Mesenchymal stem cell (in vitro differentiated cells and primary cell): ENCODE results near the gene SFTPB.

Experiments used
- DNase-seq: peaks from one replicate; pipeline ENCODE4 v3.0.0-alpha.2; 2013
- H2AFZ ChIP-seq: one replicate; pipeline ENCODE4 v1.6.1; 2013; ENCODE audit warnings: low read depth, mild to moderate bottlenecking, control low read depth, inconsistent platforms, low read length, moderate library complexity
- H2AK5ac ChIP-seq: 2 replicates; pipeline ENCODE4 v1.6.1; 2013; ENCODE audit warnings: low read length, moderate library complexity, mild to moderate bottlenecking, inconsistent platforms; ENCODE audit not compliant: severe bottlenecking
- H2BK120ac ChIP-seq: one replicate; pipeline ENCODE4 v1.6.1; 2013; ENCODE audit warnings: low read depth, mild to moderate bottlenecking, inconsistent platforms, low read length, moderate library complexity
- H2BK12ac ChIP-seq, 2 experiments: one replicate each; pipeline ENCODE4 v1.6.1; 2013; ENCODE audit warnings: inconsistent platforms in 2 of 2, low read length in 2 of 2, mild to moderate bottlenecking in 2 of 2, moderate library complexity in 2 of 2, control low read depth in 1 of 2
- H2BK15ac ChIP-seq: one replicate; pipeline ENCODE4 v1.6.1; 2013; ENCODE audit warnings: mild to moderate bottlenecking, low read depth, inconsistent platforms; ENCODE audit not compliant: poor library complexity, severe bottlenecking
- H2BK5ac ChIP-seq: 2 replicates; pipeline ENCODE4 v1.6.1; 2013; ENCODE audit warnings: low read depth, mild to moderate bottlenecking, low read length, control low read depth, inconsistent platforms; ENCODE audit not compliant: poor library complexity, severe bottlenecking
- H3K14ac ChIP-seq, 2 experiments: one replicate each; pipeline ENCODE4 v1.6.1; 2013; ENCODE audit warnings: inconsistent platforms in 2 of 2, low read length in 2 of 2, control low read depth in 1 of 2, mild to moderate bottlenecking in 1 of 2, moderate library complexity in 1 of 2
- H3K18ac ChIP-seq, 2 experiments: one replicate each; pipeline ENCODE4 v1.6.1; 2013; ENCODE audit warnings: inconsistent platforms in 2 of 2, low read length in 2 of 2, control low read depth in 1 of 2, low read depth in 1 of 2, mild to moderate bottlenecking in 1 of 2
- H3K23ac ChIP-seq, 2 experiments: one replicate each; pipeline ENCODE4 v1.6.1; 2013; ENCODE audit warnings: inconsistent platforms in 2 of 2, low read length in 2 of 2, mild to moderate bottlenecking in 2 of 2, moderate library complexity in 2 of 2, control low read depth in 1 of 2
- H3K27ac ChIP-seq: 2 replicates; pipeline ENCODE4 v1.5.1; 2013; ENCODE audit warnings: mild to moderate bottlenecking, moderate library complexity, low read length, control low read depth, inconsistent platforms; ENCODE audit not compliant: poor library complexity, severe bottlenecking
- H3K27me3 ChIP-seq, 2 experiments: 2 replicates each; pipeline versions ENCODE4 v1.6.1 to v1.7.0; 2013; ENCODE audit warnings: low read length in 2 of 2, mild to moderate bottlenecking in 2 of 2, moderate library complexity in 2 of 2, control low read depth in 1 of 2, inconsistent platforms in 1 of 2; ENCODE audit not compliant: control insufficient read depth in 1 of 2, insufficient read depth in 1 of 2
- H3K36me3 ChIP-seq, 2 experiments: 2 replicates each; pipeline versions ENCODE4 v1.6.1 to v1.7.0; 2013; ENCODE audit warnings: low read length in 2 of 2, control low read depth in 1 of 2, inconsistent platforms in 1 of 2, low read depth in 1 of 2, mild to moderate bottlenecking in 1 of 2; ENCODE audit not compliant: insufficient read depth in 2 of 2, control insufficient read depth in 1 of 2
- H3K4ac ChIP-seq, 2 experiments: one replicate each; pipeline ENCODE4 v1.6.1; 2013; ENCODE audit warnings: inconsistent platforms in 2 of 2, low read length in 2 of 2, mild to moderate bottlenecking in 2 of 2, moderate library complexity in 2 of 2, control low read depth in 1 of 2, low read depth in 1 of 2
- H3K4me1 ChIP-seq: 2 replicates; pipeline ENCODE4 v1.6.1; 2013; ENCODE audit warnings: low read depth, low read length, control low read depth; ENCODE audit not compliant: control insufficient read depth, insufficient read depth
- H3K4me2 ChIP-seq: 2 replicates; pipeline ENCODE4 v1.6.1; 2013; ENCODE audit warnings: low read length, mild to moderate bottlenecking, inconsistent platforms; ENCODE audit not compliant: poor library complexity, severe bottlenecking
- H3K4me3 ChIP-seq, 2 experiments: 2 replicates each; pipeline versions ENCODE4 v1.5.1 to v1.7.0; 2013; ENCODE audit warnings: low read length in 2 of 2, mild to moderate bottlenecking in 2 of 2, control low read depth in 1 of 2, low read depth in 1 of 2; ENCODE audit not compliant: insufficient read depth in 1 of 2
- H3K79me1 ChIP-seq: replicated peaks from 2 replicates; pipeline ENCODE4 v1.6.1; 2013; ENCODE audit warnings: mild to moderate bottlenecking, control low read depth, low read length, inconsistent platforms; ENCODE audit not compliant: poor library complexity, severe bottlenecking
- H3K9ac ChIP-seq: 2 replicates; pipeline ENCODE4 v1.7.0; 2013; ENCODE audit warnings: mild to moderate bottlenecking, low read length, moderate library complexity
- H3K9me3 ChIP-seq: 2 replicates; pipeline ENCODE4 v1.7.0; 2013; ENCODE audit warnings: mild to moderate bottlenecking, low read length; ENCODE audit not compliant: control insufficient read depth
- H4K8ac ChIP-seq: one replicate; pipeline ENCODE4 v1.6.1; 2013; ENCODE audit warnings: inconsistent platforms, mild to moderate bottlenecking, low read length, moderate library complexity
- H4K91ac ChIP-seq: one replicate; pipeline ENCODE4 v1.6.1; 2013; ENCODE audit warnings: mild to moderate bottlenecking, low read length, inconsistent platforms
- WGBS: methylation state at CpG from one replicate; pipeline ENCODE4 v1.1.7; 2013; ENCODE audit warnings: mixed read lengths; 5-methylcytosine and 5-hydroxymethylcytosine counted together

SFTPB gene

GRCh38 chr2:85651097-85651496 is 16.9 kb downstream of the SFTPB start:
- no peak overlapping the region for H2BK5ac ChIP-seq
- peaks cover 5% of the 10 kb centered on the region for H3K79me1 ChIP-seq
- peak overlapping the region; percentile 61 for H3K27ac ChIP-seq
- peaks cover 22 to 67% of the 10 kb centered on the region in 2 experiments for H3K36me3 ChIP-seq
- DNase-seq, result no peak
- no peak overlapping the region for H3K9ac ChIP-seq
- no peak overlapping the region for H4K91ac ChIP-seq
- H3K9me3 ChIP-seq, result no peaks in the 10 kb centered on the region
- H3K18ac ChIP-seq, result no peak overlapping the region
- H3K14ac ChIP-seq, result no peak overlapping the region
- peak overlapping the region; percentile 13 for H3K4me2 ChIP-seq
- peaks cover 28% of the 10 kb centered on the region for H3K4me1 ChIP-seq
- no peak overlapping the region for H2BK15ac ChIP-seq
- no peak overlapping the region for H2BK12ac ChIP-seq
- no peak overlapping the region for H2AFZ ChIP-seq
- 98% methylated on average over 3 of the region's 3 CpGs for WGBS
- H2BK120ac ChIP-seq, result no peak overlapping the region
- no peaks in the 10 kb centered on the region for H3K27me3 ChIP-seq
- no peak overlapping the region for H2AK5ac ChIP-seq
- no peak overlapping the region for H3K4me3 ChIP-seq
- no peak overlapping the region for H4K8ac ChIP-seq
- H3K4ac ChIP-seq, result no peak overlapping the region
- H3K23ac ChIP-seq, result no peak overlapping the region

DNA sequence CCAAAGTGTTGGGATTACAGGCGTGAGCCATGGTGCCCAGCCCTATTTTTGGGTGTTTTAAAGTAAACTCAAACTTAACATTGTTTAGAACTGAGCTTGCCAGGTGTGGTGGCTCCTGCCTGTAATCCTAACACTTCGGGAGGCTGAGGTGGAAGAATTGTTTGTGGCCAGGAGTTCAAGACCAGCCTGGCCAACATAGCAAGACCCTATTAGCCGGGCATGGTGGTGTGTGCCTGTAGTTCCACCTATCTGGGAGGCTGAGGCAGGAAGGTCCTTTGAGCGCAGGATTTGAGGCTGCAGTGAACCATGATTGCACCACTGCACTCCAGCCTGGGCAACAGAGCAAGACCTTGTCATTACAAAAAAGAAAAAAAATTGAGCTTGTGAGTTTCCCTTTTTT is 17.5 kb downstream of the SFTPB start:
- Histone ChIP-seq H3K4me1 (peaks cover 27% of the 10 kb centered on the region), H2AK5ac (peak overlapping the region; percentile 15), H3K23ac (no peak overlapping the region)

DNA sequence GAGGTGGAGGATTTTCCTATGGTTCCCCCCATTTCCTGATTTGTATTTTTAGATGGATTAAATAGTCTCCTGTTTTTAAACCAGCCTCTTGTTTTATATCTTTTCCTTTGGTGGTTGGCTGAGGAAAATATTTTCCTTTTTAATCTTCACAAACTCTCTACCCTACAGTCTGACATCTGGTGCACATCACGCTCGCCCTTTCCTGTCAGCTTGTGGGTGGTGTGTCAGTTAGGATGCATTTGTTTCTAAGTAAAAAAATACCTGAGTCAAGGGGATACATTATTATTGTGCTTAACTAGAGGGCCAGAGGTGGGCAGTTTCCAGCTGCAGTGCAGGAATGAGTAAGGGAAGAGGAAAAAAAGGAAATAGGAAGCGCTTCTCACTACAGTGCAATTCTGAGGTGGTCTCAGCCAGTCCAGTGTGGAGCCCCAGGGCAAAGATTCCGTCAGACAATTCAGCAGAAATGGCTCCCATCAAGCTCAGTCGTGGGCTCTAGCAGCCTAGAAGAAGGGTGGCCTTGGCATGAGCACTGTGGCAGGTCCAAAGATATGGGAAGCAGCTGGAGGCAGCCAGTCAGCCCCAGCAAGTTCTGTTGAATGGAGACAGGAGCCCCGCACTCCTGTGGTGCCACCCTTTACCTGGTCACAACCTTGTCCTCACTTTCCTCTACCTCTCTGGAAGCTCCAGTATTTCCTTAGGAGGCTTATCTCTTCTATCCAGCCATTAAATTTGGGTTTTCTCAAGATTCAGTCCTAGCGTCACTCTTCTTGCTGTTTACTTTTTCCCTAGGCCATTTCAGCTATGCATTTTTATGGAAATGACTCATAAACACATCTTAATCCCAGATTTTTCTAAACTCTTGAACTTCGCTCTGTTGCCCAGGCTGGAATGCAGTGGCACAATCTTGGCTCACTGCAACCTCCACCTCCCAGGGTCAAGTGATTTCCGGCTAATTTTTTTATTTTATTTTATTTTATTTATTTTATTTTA is 18.5 kb downstream of the SFTPB start:
- Histone ChIP-seq H4K8ac (no peak overlapping the region), H3K4ac (no peak overlapping the region), H2BK15ac (no peak overlapping the region), H3K23ac (no peak overlapping the region), H2AK5ac (peak overlapping the region; percentile 61), H3K9ac (no peak overlapping the region), H2BK5ac (no peak overlapping the region), H3K27me3 (no peaks in the 10 kb centered on the region), H3K18ac (no peak overlapping the region), H3K36me3 (peaks cover 35 to 82% of the 10 kb centered on the region in 2 experiments), H3K4me1 (peaks cover 25% of the 10 kb centered on the region), H3K9me3 (no peaks in the 10 kb centered on the region), H3K27ac (peak overlapping the region; percentile 55), H3K14ac (no peak overlapping the region), H3K4me3 (no peak overlapping the region), H4K91ac (no peak overlapping the region), H3K4me2 (no peak overlapping the region), H2AFZ (no peak overlapping the region), H2BK12ac (no peak overlapping the region), H3K79me1 (peaks cover 10% of the 10 kb centered on the region), H2BK120ac (no peak overlapping the region)
- peak; percentile 39 for DNase-seq
- WGBS, result 76% methylated on average over 8 of the region's 9 CpGs

More for the DNA sequence above, 17.5 kb downstream of the SFTPB start:
- no peak overlapping the region for H4K91ac ChIP-seq
- H2AFZ ChIP-seq, result no peak overlapping the region
- H3K9me3 ChIP-seq, result no peaks in the 10 kb centered on the region
- no peaks in the 10 kb centered on the region for H3K27me3 ChIP-seq
- H2BK5ac ChIP-seq, result no peak overlapping the region
- H2BK120ac ChIP-seq, result no peak overlapping the region
- no peak overlapping the region for H4K8ac ChIP-seq
- H3K27ac ChIP-seq, result peak overlapping the region; percentile 18
- H3K9ac ChIP-seq, result no peak overlapping the region
- no peak overlapping the region for H3K4ac ChIP-seq
- H2BK12ac ChIP-seq, result no peak overlapping the region
- H3K18ac ChIP-seq, result peak overlapping the region in 1 of 2 experiments; percentile 48
- H3K14ac ChIP-seq, result no peak overlapping the region
- WGBS, result 97% methylated on average over 4 of the region's 4 CpGs
- peaks cover 27 to 73% of the 10 kb centered on the region in 2 experiments for H3K36me3 ChIP-seq
- H3K79me1 ChIP-seq, result peaks cover 10% of the 10 kb centered on the region
- H2BK15ac ChIP-seq, result no peak overlapping the region
- no peak overlapping the region for H3K4me3 ChIP-seq
- no peak for DNase-seq
- no peak overlapping the region for H3K4me2 ChIP-seq

GRCh38 chr2:85648619-85649018 is 19.4 kb downstream of the SFTPB start:
- Histone ChIP-seq H2AFZ (no peak overlapping the region), H2AK5ac (no peak overlapping the region), H3K79me1 (peaks cover 13% of the 10 kb centered on the region), H3K4me3 (no peak overlapping the region), H3K9ac (no peak overlapping the region), H3K27me3 (no peaks in the 10 kb centered on the region), H4K8ac (no peak overlapping the region), H3K36me3 (peaks cover 37 to 85% of the 10 kb centered on the region in 2 experiments), H3K27ac (no peak overlapping the region), H4K91ac (no peak overlapping the region), H2BK12ac (no peak overlapping the region), H3K4me1 (peaks cover 25% of the 10 kb centered on the region), H2BK15ac (no peak overlapping the region), H3K4me2 (no peak overlapping the region), H3K9me3 (no peaks in the 10 kb centered on the region), H3K18ac (no peak overlapping the region), H3K4ac (no peak overlapping the region), H2BK5ac (no peak overlapping the region), H3K23ac (no peak overlapping the region), H2BK120ac (no peak overlapping the region), H3K14ac (no peak overlapping the region)
- DNase-seq, result peak; percentile 63
- 67% methylated on average over 2 of the region's 2 CpGs for WGBS
